Ovary (tissue), 9 donors: ENCODE results near the gene DIP2C. TPM values are rescaled to one million over a fixed set of nuclear protein-coding genes. Genes with fewer than 3 reads are reported as not detected.

ENCODE experiments used
- DNase-seq, 5 donors: peaks; one replicate each; pipeline ENCODE4 v3.0.0-alpha.2; 2019 to 2020
- H3K27ac ChIP-seq, 2 donors: fragments of 200-600 bp; one replicate each; pipeline versions ENCODE4 v1.5.1 to v1.8.0; 2019 to 2022
- H3K27me3 ChIP-seq: fragments of 200-600 bp; one replicate; pipeline ENCODE4 v1.8.0; 2022
- H3K36me3 ChIP-seq: fragments of 200-600 bp; sonication (generic); one replicate; pipeline ENCODE4 v1.5.1; 2019
- H3K4me1 ChIP-seq: one replicate; pipeline ENCODE4 v1.8.1; 2013; ENCODE audit warnings: mild to moderate bottlenecking, moderate library complexity; ENCODE audit not compliant: insufficient read depth
- H3K4me3 ChIP-seq: fragments of 200-600 bp; sonication (generic); one replicate; pipeline ENCODE4 v1.5.1; 2017
- H3K9me3 ChIP-seq, 2 donors: fragments of 200-600 bp in 1 of 2; sonication (generic) in 1 of 2; one replicate each; pipeline versions ENCODE4 v1.5.1 to v1.8.1; 2013 to 2019; ENCODE audit warnings: mild to moderate bottlenecking in 1 of 2, moderate library complexity in 1 of 2
- EP300 ChIP-seq: sonication (generic); formaldehyde crosslinking; IDR thresholded peaks from one replicate; pipeline ENCODE4 v1.6.1; 2017; ENCODE audit warnings: antibody characterized with exemption
- POLR2A ChIP-seq: fragments of 450-650 bp; IDR thresholded peaks from one replicate; pipeline ENCODE4 v1.6.1; 2017; ENCODE audit warnings: antibody characterized with exemption, mild to moderate bottlenecking, moderate library complexity
- WGBS, 3 donors: extraction: QIAGEN DNeasy Blood & Tissue Kit in 1 of 3; methylation state at CpG; one replicate each; pipeline versions ENCODE4 v1.1.5 to v1.1.7; 2013 to 2017; 5-methylcytosine and 5-hydroxymethylcytosine counted together
- intact Hi-C, 4 donors: fragments of 100-400 bp; cut with DNase I; formaldehyde crosslinking; loops; one replicate each; pipeline versions ENCODE4 v1.11.0 to v1.15.1; 2022 to 2023
- polyA plus RNA-seq, 2 donors: library from polyadenylated mRNA; stranded (reverse); fragments of 200-250 nt in 1 of 2; fragments of 350-450 nt in 1 of 2; fragmentation: Illumina TruSeq in 1 of 2; extraction: RNeasy Lipid Tissue Mini Kit (QIAGEN cat#74804) in 1 of 2; gene quantifications; one replicate each; pipeline ENCODE4 v1.2.3, GENCODE V29; 2013 to 2014
- total RNA-seq, 7 donors: library from RNA; depleted of rRNA in 2 of 7; stranded (reverse); fragments of >200 nt in 2 of 7; fragmentation: NEBNext Ultra II Directional in 3 of 7; extraction: Animal tissue kit (Norgen Biotek cat#: 25700) in 3 of 7; gene quantifications; one replicate each; pipeline versions ENCODE4 v1.1.0 to v1.2.4, GENCODE V29; 2016 to 2023
- TF ChIP-seq, protein P1 (sequence below), 3 donors: fragments of 450-650 bp in 2 of 3; fragments of 200-600 bp in 1 of 3; IDR thresholded peaks; one replicate each; pipeline versions ENCODE4 v1.5.1 to v1.8.0; 2016 to 2022; ENCODE audit warnings: antibody characterized with exemption in 3 of 3, mild to moderate bottlenecking in 1 of 3
- donor health status: DM: no; HTN: no; CAD: no; lungs with moderate emphysema.
- donor health status: DM: no; HTN: no; CAD: no.
- donor health status: Bipolar disorder and iron deficiency.
- donor health status: DM: yes; HTN: yes; CAD: no.
- donor health status: DM: no; HTN: no; CAD: no.
- donor health status: DM: yes; HTN: yes; CAD: no.

Gene DIP2C
- total and polyA plus RNA-seq, 9 donors, result 10.1 to 29.4 (median 22.2) TPM

- no peak for DNase-seq
- no peak overlapping the region for H3K27ac ChIP-seq
- 84 to 87% (median 85%) methylated on average over 23 of the region's 23 CpGs for whole genome bisulfite sequencing, 3 donors
These were observed 213.6 kb downstream of the DIP2C start for GRCh38 chr10:475709-476454.

GRCh38 chr10:474946-475345 lies 214.5 kb downstream of the DIP2C start:
- H3K4me1 ChIP-seq, result no peaks in the 10 kb centered on the region
- intact Hi-C loops, result no loop called here
- 90 to 97% (median 91%) methylated on average over 9 of the region's 9 CpGs for WGBS, 3 donors
- H3K9me3 ChIP-seq, result no peaks in the 10 kb centered on the region
- DNase-seq, result no peak
- no peaks in the 10 kb centered on the region for H3K36me3 ChIP-seq
- H3K27me3 ChIP-seq, result no peaks in the 10 kb centered on the region
- TF ChIP-seq POLR2A (no peak), EP300 (no peak)
- TF ChIP-seq, protein P1, sequence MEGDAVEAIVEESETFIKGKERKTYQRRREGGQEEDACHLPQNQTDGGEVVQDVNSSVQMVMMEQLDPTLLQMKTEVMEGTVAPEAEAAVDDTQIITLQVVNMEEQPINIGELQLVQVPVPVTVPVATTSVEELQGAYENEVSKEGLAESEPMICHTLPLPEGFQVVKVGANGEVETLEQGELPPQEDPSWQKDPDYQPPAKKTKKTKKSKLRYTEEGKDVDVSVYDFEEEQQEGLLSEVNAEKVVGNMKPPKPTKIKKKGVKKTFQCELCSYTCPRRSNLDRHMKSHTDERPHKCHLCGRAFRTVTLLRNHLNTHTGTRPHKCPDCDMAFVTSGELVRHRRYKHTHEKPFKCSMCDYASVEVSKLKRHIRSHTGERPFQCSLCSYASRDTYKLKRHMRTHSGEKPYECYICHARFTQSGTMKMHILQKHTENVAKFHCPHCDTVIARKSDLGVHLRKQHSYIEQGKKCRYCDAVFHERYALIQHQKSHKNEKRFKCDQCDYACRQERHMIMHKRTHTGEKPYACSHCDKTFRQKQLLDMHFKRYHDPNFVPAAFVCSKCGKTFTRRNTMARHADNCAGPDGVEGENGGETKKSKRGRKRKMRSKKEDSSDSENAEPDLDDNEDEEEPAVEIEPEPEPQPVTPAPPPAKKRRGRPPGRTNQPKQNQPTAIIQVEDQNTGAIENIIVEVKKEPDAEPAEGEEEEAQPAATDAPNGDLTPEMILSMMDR (IDR thresholded peaks at IDR 0.05), result no peak
- H3K4me3 ChIP-seq, result no peak overlapping the region
- no peak overlapping the region for H3K27ac ChIP-seq

More at GRCh38 chr10:475709-476454, 213.6 kb downstream of the DIP2C start:
- H3K4me3 ChIP-seq, result no peak overlapping the region
- no peaks in the 10 kb centered on the region for H3K9me3 ChIP-seq
- intact Hi-C loops, result no loop called here
- no peaks in the 10 kb centered on the region for H3K27me3 ChIP-seq
- no peaks in the 10 kb centered on the region for H3K4me1 ChIP-seq
- TF ChIP-seq POLR2A, result no peak
- H3K36me3 ChIP-seq, result no peaks in the 10 kb centered on the region

- WGBS, 3 donors, result 93 to 94% (median 94%) methylated on average over 12 of the region's 12 CpGs
- TF ChIP-seq EP300 (no peak), POLR2A (no peak)
- TF ChIP-seq, protein P1 (IDR thresholded peaks at IDR 0.05), result no peak
- Histone ChIP-seq H3K27me3 (no peaks in the 10 kb centered on the region), H3K4me3 (no peak overlapping the region), H3K27ac (no peak overlapping the region), H3K9me3 (no peaks in the 10 kb centered on the region), H3K36me3 (no peaks in the 10 kb centered on the region), H3K4me1 (no peaks in the 10 kb centered on the region)
- DNase-seq, result no peak
- intact Hi-C loops, result no loop called here
These were observed 215.1 kb downstream of the DIP2C start for GRCh38 chr10:474406-474805.

- TF ChIP-seq, protein P1 (IDR thresholded peaks at IDR 0.05), result no peak
- TF ChIP-seq POLR2A, result no peak
- TF ChIP-seq EP300, result no peak
- intact Hi-C loops, result no loop called here
- WGBS, 3 donors, result 92 to 94% (median 92%) methylated on average over 31 of the region's 31 CpGs
- Histone ChIP-seq H3K27me3 (no peaks in the 10 kb centered on the region), H3K4me1 (no peaks in the 10 kb centered on the region), H3K36me3 (no peaks in the 10 kb centered on the region), H3K9me3 (no peaks in the 10 kb centered on the region), H3K27ac (no peak overlapping the region), H3K4me3 (no peak overlapping the region)
- no peak for DNase-seq
These were observed 217.1 kb downstream of the DIP2C start for GRCh38 chr10:472241-472910.
